GM10266 (cell line): Measurements from ENCODE around the gene ACKR2.

Source experiments
- DNase-seq: peaks from one replicate; pipeline ENCODE4 v3.0.0; 2012; ENCODE audit errors: extremely low spot score
- CTCF ChIP-seq: IDR thresholded peaks from 2 replicates; pipeline ENCODE4 v1.5.1; 2012; ENCODE audit warnings: mild to moderate bottlenecking, low read depth; ENCODE audit not compliant: control insufficient read depth, insufficient read depth; ENCODE audit errors: missing control alignments

Gene ACKR2

DNA sequence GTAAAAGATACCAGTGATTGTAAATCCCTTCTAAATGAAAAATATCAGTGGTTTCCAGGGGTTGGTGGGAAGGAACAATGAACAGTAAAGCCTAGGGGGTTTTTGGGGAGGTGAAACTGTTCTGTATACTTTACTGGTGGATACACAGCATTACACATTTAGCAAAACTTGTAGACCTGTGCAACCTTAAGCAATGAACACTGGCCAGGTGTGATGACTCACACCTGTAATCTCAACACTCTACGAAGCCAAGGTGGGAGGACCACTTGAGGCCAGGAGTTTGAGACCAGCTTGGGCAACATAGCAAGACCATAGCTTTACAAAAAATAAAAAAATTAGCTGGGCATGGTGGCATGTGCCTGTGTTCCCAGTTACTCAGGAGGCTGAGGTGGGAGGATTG, 38.0 kb upstream of the ACKR2 start:
- TF ChIP-seq CTCF = no peak
- no peak for DNase-seq

DNA sequence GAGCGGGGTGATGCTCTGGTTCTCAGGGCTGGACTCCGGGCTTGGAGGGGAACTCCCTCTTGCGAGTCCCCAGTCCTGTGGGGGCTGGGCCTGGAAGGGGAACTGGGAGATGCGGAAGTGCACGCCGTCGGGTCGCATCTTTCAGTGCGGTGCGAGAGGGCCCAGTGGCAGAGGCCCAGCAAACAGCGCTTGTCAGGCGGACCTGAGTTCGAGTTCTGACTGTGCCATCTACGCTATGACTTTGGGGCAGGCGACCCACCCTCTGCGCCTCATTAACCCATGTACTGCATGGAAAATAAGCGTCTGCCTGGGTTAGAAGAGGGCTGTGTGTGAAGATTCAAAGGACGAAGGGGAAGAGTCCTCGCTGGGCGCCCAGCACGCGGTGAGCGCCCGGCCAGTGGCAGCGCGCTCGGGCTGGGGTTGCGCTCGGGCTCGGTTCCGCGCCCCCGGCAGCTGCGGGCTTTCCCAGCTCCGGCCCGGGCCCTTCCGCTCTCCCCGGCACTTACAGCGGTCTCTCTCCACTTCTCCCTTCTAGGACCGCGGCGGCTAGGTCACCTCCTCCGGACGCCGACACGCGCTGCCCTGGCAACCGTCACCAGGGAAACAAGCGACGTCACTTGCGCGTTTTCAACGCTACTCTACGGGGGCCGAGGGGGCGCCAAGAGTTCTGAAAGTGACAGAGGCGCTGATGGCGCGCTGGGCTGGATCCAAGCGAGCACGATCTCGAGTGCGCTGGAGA, 36.4 kb upstream of the ACKR2 start, which contains the start of gene CCDC13:
Gene CCDC13 (minus strand): TSS at position 584 of the 739 bp plus-strand sequence. CDS start 14,908 bp downstream, outside the sequence.
- peak; percentile 97 for DNase-seq
- TF ChIP-seq CTCF = no peak

DNA sequence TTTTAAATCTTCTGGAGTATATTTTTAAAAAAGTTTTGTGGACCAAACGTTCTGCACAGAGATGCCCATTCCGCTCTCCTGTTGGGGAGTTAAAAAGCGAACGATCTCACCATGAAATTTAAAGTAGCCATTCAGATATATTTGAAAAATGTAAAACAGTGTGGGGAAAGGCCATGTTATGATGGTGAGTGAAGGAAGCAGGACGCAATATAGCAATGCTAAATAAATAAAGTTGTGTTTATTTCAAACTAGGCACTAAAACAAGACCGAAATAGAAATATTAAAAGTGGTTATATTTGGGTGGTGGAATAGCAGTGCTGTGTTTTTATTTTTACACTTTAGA, 35.9 kb upstream of the ACKR2 start:
- no peak for DNase-seq
- no peak for TF ChIP-seq CTCF

- no peak for TF ChIP-seq CTCF
- DNase-seq = no peak
These were observed 30.6 kb upstream of the ACKR2 start for GRCh38 chr3:42778644-42779043.

- DNase-seq = no peak
- no peak for TF ChIP-seq CTCF
These were observed 28.8 kb upstream of the ACKR2 start for GRCh38 chr3:42780398-42780797.

DNA sequence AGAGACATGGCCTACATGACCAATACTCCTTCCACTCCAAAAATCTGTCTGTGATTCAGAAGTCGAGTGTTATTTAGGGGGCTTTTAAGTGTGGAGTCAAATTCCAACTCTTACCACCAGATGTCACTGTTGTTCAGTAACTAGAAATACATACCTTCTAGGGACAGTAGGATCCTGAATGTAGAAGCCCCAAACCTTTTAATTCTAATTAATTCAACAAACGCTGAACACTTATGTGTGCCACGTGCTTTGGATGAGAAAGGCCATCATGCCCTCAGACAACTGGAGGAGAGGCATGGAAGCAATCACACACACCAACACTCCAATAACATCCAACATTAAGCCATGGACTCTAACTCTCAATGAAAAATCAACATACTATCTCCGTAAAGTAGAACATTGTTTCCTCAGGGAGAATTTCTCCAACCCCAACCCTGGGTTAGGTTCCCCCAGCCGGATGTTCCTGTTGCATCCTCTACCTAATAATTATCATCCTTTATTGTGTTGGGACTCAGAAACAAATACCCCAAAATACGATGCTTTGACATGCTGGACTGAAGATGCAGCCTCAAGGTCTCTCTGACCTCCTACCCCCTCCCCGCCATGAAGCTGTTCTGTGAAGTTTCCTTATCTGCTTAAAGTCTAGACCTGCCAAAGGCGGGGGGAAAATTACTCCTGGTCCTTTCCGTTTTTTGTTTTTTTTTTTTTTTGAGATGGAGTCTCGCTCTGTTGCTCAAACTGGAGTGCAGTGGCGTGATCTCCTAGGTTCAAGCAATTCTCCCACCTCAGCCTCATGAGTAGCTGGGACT, 28.1 kb upstream of the ACKR2 start:
- peak; percentile 56 for DNase-seq
- peak; percentile 53 for TF ChIP-seq CTCF

DNA sequence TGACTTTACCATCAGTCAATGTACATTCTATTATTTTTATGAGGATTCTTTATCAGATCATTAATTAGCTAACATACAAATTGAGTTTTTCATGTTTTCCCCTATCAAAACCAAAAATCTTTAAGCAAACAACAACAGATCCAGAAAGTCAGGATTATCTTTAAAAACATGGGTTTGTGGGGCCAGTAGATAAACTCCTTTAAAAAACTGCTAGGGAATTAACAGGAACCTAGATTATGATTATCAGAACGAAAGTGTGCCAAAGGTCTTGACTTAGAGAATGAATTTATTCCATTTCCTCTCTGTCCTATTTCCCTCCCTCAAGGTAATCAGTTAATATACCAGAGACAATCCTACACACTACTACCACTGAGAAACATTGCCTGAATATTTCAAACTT, 23.0 kb upstream of the ACKR2 start:
- TF ChIP-seq CTCF = no peak

More for the DNA sequence above, 23.0 kb upstream of the ACKR2 start:
- no peak for DNase-seq
